SH-SY5Y (cell line): ENCODE data around the gene WDR49.

Source experiments
- GATA2 ChIP-seq: IDR thresholded peaks from 2 replicates; pipeline ENCODE4 v1.6.1; 2011; ENCODE audit warnings: mild to moderate bottlenecking, low read depth, low read length
- GATA3 ChIP-seq: IDR thresholded peaks from 2 replicates; pipeline ENCODE4 v1.6.1; 2011; ENCODE audit warnings: low read depth, mild to moderate bottlenecking, low read length, moderate library complexity

Gene WDR49

DNA sequence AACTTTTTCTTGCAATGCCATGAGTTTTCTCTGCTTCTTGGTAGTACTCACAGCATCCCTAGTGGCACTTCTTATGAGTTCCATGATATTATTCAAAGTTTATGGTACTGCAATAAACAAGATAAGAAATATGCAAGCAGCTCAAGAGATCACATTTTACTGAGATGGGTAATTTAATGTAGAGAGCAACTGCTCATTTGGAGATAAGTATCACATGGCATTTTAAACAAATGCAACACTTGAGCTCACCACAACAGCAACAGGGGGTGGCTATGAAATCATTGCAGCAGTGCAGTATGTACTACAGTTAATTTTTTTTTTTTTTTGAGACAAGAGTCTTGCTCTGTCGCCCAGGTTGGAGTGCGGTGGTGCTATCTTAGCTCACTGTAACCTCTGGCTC is 85.1 kb downstream of the WDR49 start:
- TF ChIP-seq GATA3 (no peak), GATA2 (no peak)

DNA sequence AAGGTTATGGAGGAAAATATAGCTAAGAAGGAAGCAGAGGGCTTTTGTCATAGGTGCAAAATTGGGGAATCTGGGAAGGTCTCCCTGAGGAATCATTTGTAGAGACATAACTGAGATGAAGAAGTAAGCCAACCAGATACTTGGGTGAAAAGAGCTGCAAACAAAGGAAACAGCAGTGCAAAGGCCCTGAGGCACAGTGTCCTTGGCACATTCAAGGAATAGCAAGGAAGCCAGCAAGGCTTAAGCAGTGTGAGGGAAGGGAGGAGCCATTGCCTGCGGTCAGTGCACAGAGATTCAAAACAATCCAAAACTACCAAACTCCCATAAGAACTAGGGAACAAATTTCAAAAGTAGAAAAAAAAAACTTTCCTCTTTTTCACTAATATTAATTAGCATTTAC is 88.3 kb downstream of the WDR49 start:
- TF ChIP-seq GATA3 (no peak), GATA2 (no peak)

DNA sequence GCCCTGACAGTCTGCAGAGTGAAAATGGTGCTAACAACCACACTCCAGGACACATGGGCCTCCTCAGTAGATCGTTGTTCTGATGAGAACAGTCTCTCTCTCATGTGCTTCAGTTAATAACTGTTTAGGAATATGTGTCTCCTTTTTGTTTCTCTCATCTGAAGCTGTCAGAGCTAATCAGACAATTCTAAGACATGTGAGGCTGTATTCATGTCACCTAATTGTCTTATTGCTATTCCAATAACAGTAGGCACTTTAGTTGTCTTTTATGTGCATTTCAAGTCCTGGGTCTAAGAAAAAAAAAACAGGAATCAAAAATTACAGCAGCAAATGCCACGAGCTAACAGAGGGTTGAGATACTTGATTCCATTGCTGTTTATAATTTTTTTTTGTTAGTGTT is 89.1 kb downstream of the WDR49 start:
- TF ChIP-seq GATA3 = no peak
- no peak for TF ChIP-seq GATA2

DNA sequence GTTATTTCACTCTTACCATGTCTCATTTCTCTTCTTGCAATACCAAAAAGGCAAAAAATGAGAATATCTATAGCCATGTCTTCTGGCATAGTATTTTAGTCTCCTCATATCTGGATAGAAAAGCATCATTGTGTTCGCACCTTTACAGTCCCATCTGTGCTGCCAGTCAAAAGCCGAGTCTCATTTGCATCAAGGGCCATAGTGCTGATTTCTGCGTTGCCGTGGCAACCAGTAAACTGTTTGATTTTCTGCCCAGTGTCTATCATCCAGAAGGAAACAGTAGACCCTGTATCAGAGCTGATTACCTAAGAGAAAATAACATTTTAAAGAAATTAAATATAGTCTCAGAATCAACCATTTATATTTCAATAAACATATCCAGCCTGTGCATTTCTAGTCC is 93.8 kb downstream of the WDR49 start:
- TF ChIP-seq GATA2 (no peak), GATA3 (no peak)

DNA sequence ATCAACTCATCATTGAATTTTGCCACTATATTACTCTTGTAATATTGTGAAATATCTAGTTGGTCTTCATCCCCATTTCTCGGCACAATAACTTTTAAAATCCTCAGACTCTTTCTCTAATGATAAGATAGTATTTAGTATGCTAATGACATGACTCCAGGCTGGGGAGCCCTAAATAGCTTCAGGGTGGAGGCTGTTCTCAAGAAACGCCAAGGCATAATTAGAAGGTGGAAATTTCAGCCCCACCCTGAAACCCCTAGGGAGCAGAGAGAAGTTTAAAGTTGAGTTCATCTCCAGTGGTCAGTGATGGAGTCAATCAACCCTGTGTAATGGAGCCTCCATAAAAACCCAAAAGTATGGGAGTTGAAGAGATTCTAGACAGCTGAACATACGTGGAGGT is 98.8 kb downstream of the WDR49 start:
- TF ChIP-seq GATA2 (no peak), GATA3 (no peak)

DNA sequence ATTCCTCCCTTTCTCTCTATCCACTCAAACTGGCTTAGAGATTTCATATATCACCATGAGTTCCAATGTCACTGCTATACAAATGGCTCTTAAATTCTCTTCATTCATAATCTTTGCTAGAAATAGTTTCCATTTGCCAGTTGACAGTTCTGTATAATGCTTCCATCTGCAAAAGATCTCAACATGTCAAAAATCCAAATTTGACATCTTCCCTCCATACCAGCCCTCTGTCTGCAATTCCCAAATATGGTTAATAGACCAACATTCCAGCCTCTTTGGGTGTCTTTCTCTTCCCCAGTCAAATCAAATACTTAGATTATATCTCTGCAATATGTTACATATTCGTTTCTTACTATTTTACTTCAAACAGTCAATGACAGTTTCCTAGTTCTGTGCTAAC is 115.7 kb downstream of the WDR49 start:
- no peak for TF ChIP-seq GATA3

- TF ChIP-seq GATA3 (no peak), GATA2 (no peak)
Measured at GRCh38 chr3:167521006-167521355, 132.8 kb downstream of the WDR49 start.

- TF ChIP-seq GATA2 (no peak), GATA3 (no peak)
Measured at GRCh38 chr3:167520266-167521005, 133.3 kb downstream of the WDR49 start.

DNA sequence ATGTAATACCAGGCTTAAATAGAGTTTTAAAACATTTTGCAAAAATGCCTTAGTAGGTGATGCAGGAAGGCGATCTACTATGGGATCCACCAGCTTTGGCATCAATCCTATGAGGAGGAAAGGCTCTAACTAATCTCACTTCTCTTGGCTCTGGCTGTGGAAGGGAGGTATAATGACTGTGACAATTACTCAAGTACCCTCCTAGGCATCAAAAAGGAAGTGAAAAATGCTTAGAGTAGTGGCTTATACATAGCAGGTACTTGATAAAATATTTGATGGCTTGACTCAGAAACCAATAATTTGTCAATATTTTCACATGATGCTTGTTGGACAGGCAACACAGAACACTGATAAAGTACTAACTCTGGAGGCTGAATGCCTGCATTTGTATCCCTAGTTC is 145.8 kb downstream of the WDR49 start:
- no peak for TF ChIP-seq GATA2
- TF ChIP-seq GATA3 = no peak

- TF ChIP-seq GATA2 = no peak
- no peak for TF ChIP-seq GATA3
Measured at GRCh38 chr3:167502401-167502800, 151.3 kb downstream of the WDR49 start.

DNA sequence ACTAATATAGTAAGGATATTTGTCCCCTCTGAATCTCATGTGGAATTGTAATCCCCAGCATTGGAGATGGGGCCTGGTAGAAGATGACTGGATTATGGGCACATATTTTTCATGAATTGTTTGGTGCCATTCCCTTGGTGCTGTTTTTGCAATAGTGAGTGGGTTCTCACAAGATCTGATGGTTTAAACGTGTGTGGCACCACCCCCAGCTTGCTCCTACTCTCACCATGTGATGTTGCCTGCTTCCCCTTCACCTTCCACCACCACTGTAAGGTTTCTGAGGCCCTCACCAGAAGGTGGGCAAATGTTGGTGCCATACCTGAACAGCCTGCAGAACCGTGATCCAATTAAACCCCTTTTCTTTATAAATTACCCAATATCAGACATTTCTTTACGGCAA is 151.8 kb downstream of the WDR49 start:
- TF ChIP-seq GATA3 (no peak), GATA2 (no peak)

DNA sequence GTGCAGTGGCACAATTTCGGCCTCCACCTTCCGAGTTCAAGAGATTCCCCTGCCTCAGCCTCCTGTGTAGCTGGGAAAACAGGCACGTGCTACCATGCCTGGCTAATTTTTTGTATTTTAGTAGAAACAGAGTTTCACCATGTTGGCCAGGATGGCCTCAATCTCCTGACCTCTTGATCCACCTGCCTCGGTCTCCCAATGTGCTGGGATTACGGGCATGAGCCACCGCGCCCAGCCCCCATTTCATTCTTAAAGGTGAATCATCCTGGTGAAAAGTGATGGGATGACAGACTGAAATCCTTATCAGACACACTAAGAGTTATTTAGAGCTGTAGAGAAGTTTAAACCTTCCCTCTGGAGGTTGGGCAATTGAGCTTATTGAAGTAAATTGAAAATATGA is 155.8 kb downstream of the WDR49 start:
- TF ChIP-seq GATA3 (no peak), GATA2 (no peak)

GRCh38 chr3:167493244-167493643 is 160.5 kb downstream of the WDR49 start:
- TF ChIP-seq GATA3 (no peak), GATA2 (no peak)

DNA sequence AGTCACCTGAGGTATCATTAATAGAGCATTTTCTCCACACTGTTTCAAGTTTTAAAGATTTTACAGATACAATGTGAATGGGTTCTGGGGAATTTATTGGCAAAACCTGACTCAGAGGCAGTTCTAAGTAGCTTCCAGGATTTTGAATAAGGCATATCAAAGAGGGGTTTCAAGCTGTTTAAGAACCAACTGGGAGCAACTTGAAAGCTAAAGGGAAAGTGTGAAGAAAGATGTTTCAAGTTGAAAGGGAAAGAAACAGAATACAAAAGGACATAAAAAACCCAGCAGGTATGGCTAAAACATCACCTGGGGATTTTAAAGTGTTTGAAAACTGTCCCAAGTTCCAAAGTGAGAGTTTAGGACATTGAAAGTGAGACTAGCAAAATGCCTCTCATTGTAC is 162.1 kb downstream of the WDR49 start:
- TF ChIP-seq GATA3 (no peak), GATA2 (no peak)

GRCh38 chr3:167489571-167489970 is 164.2 kb downstream of the WDR49 start:
- TF ChIP-seq GATA2 (no peak), GATA3 (no peak)

- TF ChIP-seq GATA2 (no peak), GATA3 (no peak)
Measured at GRCh38 chr3:167487556-167487955, 166.2 kb downstream of the WDR49 start.

- TF ChIP-seq GATA3 (no peak), GATA2 (no peak)
Measured at GRCh38 chr3:167484551-167484950, 169.2 kb downstream of the WDR49 start.
